GM12892 (cell line): ENCODE data around the gene TTLL5.

Experiments used
- POLR2A ChIP-seq: IDR thresholded peaks from 2 replicates; pipeline ENCODE4 v1.6.1; 2011; ENCODE audit warnings: low read depth, low read length, control low read depth
- POLR2AphosphoS5 ChIP-seq: IDR thresholded peaks from 2 replicates; pipeline ENCODE4 v1.6.1; 2011; ENCODE audit warnings: low read depth, low read length, control low read depth

DNA sequence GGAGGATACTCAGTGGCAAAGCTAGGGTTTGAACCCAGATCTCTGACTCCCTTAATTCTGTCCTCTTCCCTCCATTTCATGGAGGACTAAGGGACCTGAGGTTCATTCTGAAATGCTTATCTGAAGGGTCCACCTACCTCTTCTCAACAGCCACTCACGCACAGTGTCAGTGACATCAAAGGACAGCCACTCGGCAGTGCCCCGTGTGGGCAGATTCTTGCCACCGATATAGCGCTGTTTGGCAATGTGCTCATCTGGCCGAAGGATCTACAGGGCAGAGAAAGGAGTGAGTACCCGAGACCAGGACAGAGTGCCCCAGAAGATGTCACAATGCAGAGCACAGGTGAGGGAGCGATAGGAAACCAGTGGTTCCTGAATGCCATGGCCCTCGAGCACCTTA, 309.9 kb downstream of the TTLL5 start:
- TF ChIP-seq POLR2A (no peak), POLR2AphosphoS5 (no peak)
